ENCODE measurements around the gene C3. TPM values are rescaled to one million over a fixed set of nuclear protein-coding genes. Genes with fewer than 3 reads are reported as not detected.

Gene C3
- total and polyA plus RNA-seq, 5 donors: 136 to 537 (median 273) TPM

Small RNA genes lying within 50 kb of the gene (microRNA-seq; reads per million reads assigned to microRNA genes)
- 0 to 0.54 reads per million in 2 donors for gene MIR6791

Other genes starting within 250 kb of the C3 start
- 1 to 10 TPM in 2 of 4 donors, under 1 TPM in 2; 0.54 to 1.9 (median 1.1) TPM for gene DENND1C, start 238.9 kb downstream of the C3 start, total RNA-seq
- 0.68 TPM for gene DENND1C, start 238.9 kb downstream of the C3 start, polyA plus RNA-seq
- 1 to 10 TPM in 3 of 4 donors, under 1 TPM in 1; 0.45 to 7.4 (median 2.7) TPM for gene TUBB4A, start 218.3 kb downstream of the C3 start, total RNA-seq
- gene TUBB4A, start 218.3 kb downstream of the C3 start, polyA plus RNA-seq: 2.2 TPM
- under 1 TPM; 0.17 to 0.91 (median 0.24) TPM for gene TNFSF9, start 189.6 kb downstream of the C3 start, total RNA-seq
- 0.14 TPM for gene TNFSF9, start 189.6 kb downstream of the C3 start, polyA plus RNA-seq
- not detected for gene CD70, start 129.5 kb downstream of the C3 start, total RNA-seq
- not detected for gene CD70, start 129.5 kb downstream of the C3 start, polyA plus RNA-seq
- gene TNFSF14, start 50.5 kb downstream of the C3 start, total RNA-seq: 1 to 10 TPM in 2 of 4 donors, under 1 TPM in 2; 0.08 to 1.1 (median 0.83) TPM
- gene TNFSF14, start 50.5 kb downstream of the C3 start, polyA plus RNA-seq: 0.29 TPM
- 10 to 100 TPM; 28.2 to 38.4 (median 33.0) TPM for gene GPR108, start 16.9 kb upstream of the C3 start, total RNA-seq
- gene GPR108, start 16.9 kb upstream of the C3 start, polyA plus RNA-seq: 36.8 TPM
- 10 to 100 TPM; 68.8 to 89.5 (median 78.8) TPM for gene TRIP10, start 19.0 kb upstream of the C3 start, total RNA-seq
- gene TRIP10, start 19.0 kb upstream of the C3 start, polyA plus RNA-seq: 92.6 TPM
- under 1 TPM in 2 of 4 donors, not detected in 2; 0.09 to 0.25 TPM for gene SH2D3A, start 46.8 kb upstream of the C3 start, total RNA-seq
- gene SH2D3A, start 46.8 kb upstream of the C3 start, polyA plus RNA-seq: 0.54 TPM
- 1 to 10 TPM; 2.0 to 3.7 (median 3.4) TPM for gene VAV1, start 52.1 kb upstream of the C3 start, total RNA-seq
- gene VAV1, start 52.1 kb upstream of the C3 start, polyA plus RNA-seq: 0.84 TPM
- under 1 TPM; 0.25 to 0.53 (median 0.38) TPM for gene ADGRE1, start 166.9 kb upstream of the C3 start, total RNA-seq
- not detected for gene ADGRE1, start 166.9 kb upstream of the C3 start, polyA plus RNA-seq

All from right cardiac atrium (tissue), 5 donors.